Measurements from ENCODE around the gene FLNC. TPM values are rescaled to one million over a fixed set of nuclear protein-coding genes. Genes with fewer than 3 reads are reported as not detected.

FLNC gene
- total RNA-seq, 1 experiment from 2014 or later: 10.2 TPM

GRCh38 chr7:128880791-128881457 lies 50.7 kb downstream of the FLNC start:
- TF ChIP-seq CTCF (IDR thresholded peaks at IDR 0.05) (no peak), SIN3A (IDR thresholded peaks at IDR 0.05; ENCODE audit: borderline replicate concordance, insufficient read depth, low read depth, low read length) (no peak), TCF7L2 (IDR thresholded peaks at IDR 0.05; ENCODE audit: low read depth, low read length) (no peak), REST (IDR thresholded peaks at IDR 0.05; ENCODE audit: insufficient read depth in 1 of 2, low read depth in 2 of 2, low read length in 1 of 2) (no peak), POLR2AphosphoS5 (IDR thresholded peaks at IDR 0.05; ENCODE audit: low read depth, low read length) (no peak)
- ChIA-PET CTCF (interaction anchor here (0.8 to 1.4 kb wide), 3 partner anchors 19 to 272 kb away, joined by 3 to 9 read pairs (median 4); partner anchors contain the start of gene ATP6V1F), POLR2A (no interaction called here)
- Histone ChIP-seq H3K4me3 (ENCODE audit: low read depth in 2 of 2, low read length in 2 of 2) (no peak overlapping the region), H3K36me3 (ENCODE audit: control insufficient read depth, insufficient read depth, low read length) (no peaks in the 10 kb centered on the region), H3K9me3 (ENCODE audit: control insufficient read depth, insufficient read depth, low read depth, low read length) (no peaks in the 10 kb centered on the region), H3K27ac (ENCODE audit: low read length) (no peak overlapping the region), H3K27me3 (ENCODE audit: control insufficient read depth, insufficient read depth, low read length) (no peaks in the 10 kb centered on the region), H3K4me1 (ENCODE audit: control insufficient read depth, insufficient read depth, low read length) (no peaks in the 10 kb centered on the region)
- no TSS peak for BruUV-seq (replicated peaks)
- DNase-seq (ENCODE audit: low read depth, low spot score) (no peak), ATAC-seq (no peak)
- intact Hi-C loops (cut with micrococcal nuclease; ENCODE audit: unreplicated experiment) (loop anchor here (5.0 to 10.0 kb wide), 3 partner anchors 89 to 274 kb away; partner anchors contain the start of gene CCDC136), in situ Hi-C loops (cut with HindIII; ENCODE audit: low pct_unique_long_range_greater_than_20kb, low sequenced_read_pairs) (no loop called here)

GRCh38 chr7:128881458-128882125 lies 51.4 kb downstream of the FLNC start:
- CTCF ChIA-PET: no interaction called here
- intact Hi-C loops (cut with micrococcal nuclease; ENCODE audit: unreplicated experiment) (loop anchor here (5.0 to 10.0 kb wide), 3 partner anchors 89 to 274 kb away; partner anchors contain the start of gene CCDC136), in situ Hi-C loops (cut with HindIII; ENCODE audit: low pct_unique_long_range_greater_than_20kb, low sequenced_read_pairs) (no loop called here)
- no peak for TF ChIP-seq TCF7L2 (IDR thresholded peaks at IDR 0.05; ENCODE audit: low read depth, low read length)
- TF ChIP-seq REST (IDR thresholded peaks at IDR 0.05; ENCODE audit: insufficient read depth in 1 of 2, low read depth in 2 of 2, low read length in 1 of 2): no peak
- no peak for TF ChIP-seq SIN3A (IDR thresholded peaks at IDR 0.05; ENCODE audit: borderline replicate concordance, insufficient read depth, low read depth, low read length)
- TF ChIP-seq CTCF (IDR thresholded peaks at IDR 0.05): no peak
- no peak for TF ChIP-seq POLR2AphosphoS5 (IDR thresholded peaks at IDR 0.05; ENCODE audit: low read depth, low read length)
- no peaks in the 10 kb centered on the region for H3K9me3 ChIP-seq (ENCODE audit: control insufficient read depth, insufficient read depth, low read depth, low read length)
- H3K27me3 ChIP-seq (ENCODE audit: control insufficient read depth, insufficient read depth, low read length): no peaks in the 10 kb centered on the region
- no peak for DNase-seq (ENCODE audit: low read depth, low spot score)
- no peak overlapping the region for H3K27ac ChIP-seq (ENCODE audit: low read length)
- ATAC-seq: no peak
- H3K4me1 ChIP-seq (ENCODE audit: control insufficient read depth, insufficient read depth, low read length): no peaks in the 10 kb centered on the region
- H3K36me3 ChIP-seq (ENCODE audit: control insufficient read depth, insufficient read depth, low read length): no peaks in the 10 kb centered on the region
- POLR2A ChIA-PET: no interaction called here
- no peak overlapping the region for H3K4me3 ChIP-seq (ENCODE audit: low read depth in 2 of 2, low read length in 2 of 2)
- no TSS peak for BruUV-seq (replicated peaks)
